ENCODE data around the gene GPC4.

DNA sequence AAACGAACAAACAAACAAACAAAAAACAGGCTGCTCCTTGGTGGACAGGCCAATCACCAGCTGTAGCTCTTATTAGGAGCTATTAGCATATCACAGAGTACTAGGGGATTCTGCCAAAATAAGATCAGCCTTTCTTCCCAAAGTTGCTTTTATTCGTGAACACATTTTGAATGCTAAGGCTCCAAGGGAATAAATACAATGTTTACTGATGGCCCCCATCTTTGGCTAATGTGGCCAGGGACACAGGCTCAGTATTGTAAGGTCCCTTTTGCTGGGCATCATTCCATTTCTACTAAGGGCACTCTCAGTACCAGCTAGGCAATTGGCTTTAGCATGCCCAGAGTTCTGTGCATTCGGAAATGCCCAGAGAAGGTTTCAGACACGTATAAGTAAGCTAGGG is 84.3 kb downstream of the GPC4 start:
- TF ChIP-seq ZSCAN23 (tag by site-specific recombination; IDR thresholded peaks at IDR 0.05) (no peak), ZNF121 (tag by site-specific recombination; IDR thresholded peaks at IDR 0.05) (no peak), ZNF394 (tag by site-specific recombination; IDR thresholded peaks at IDR 0.05; ENCODE audit: borderline replicate concordance) (no peak), ZBTB21 (tag by site-specific recombination; IDR thresholded peaks at IDR 0.05) (no peak), ZNF114 (tag by site-specific recombination; IDR thresholded peaks at IDR 0.05) (no peak), ZNF138 (tag by site-specific recombination; IDR thresholded peaks at IDR 0.05; ENCODE audit: borderline replicate concordance) (no peak)
- TF ChIP-seq, protein P1, sequence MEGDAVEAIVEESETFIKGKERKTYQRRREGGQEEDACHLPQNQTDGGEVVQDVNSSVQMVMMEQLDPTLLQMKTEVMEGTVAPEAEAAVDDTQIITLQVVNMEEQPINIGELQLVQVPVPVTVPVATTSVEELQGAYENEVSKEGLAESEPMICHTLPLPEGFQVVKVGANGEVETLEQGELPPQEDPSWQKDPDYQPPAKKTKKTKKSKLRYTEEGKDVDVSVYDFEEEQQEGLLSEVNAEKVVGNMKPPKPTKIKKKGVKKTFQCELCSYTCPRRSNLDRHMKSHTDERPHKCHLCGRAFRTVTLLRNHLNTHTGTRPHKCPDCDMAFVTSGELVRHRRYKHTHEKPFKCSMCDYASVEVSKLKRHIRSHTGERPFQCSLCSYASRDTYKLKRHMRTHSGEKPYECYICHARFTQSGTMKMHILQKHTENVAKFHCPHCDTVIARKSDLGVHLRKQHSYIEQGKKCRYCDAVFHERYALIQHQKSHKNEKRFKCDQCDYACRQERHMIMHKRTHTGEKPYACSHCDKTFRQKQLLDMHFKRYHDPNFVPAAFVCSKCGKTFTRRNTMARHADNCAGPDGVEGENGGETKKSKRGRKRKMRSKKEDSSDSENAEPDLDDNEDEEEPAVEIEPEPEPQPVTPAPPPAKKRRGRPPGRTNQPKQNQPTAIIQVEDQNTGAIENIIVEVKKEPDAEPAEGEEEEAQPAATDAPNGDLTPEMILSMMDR (tag by site-specific recombination; IDR thresholded peaks at IDR 0.05): no peak

All from HEK293 (cell line).